ENCODE results near the gene TSPAN7.

Gene TSPAN7, protein sequence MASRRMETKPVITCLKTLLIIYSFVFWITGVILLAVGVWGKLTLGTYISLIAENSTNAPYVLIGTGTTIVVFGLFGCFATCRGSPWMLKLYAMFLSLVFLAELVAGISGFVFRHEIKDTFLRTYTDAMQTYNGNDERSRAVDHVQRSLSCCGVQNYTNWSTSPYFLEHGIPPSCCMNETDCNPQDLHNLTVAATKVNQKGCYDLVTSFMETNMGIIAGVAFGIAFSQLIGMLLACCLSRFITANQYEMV

DNA sequence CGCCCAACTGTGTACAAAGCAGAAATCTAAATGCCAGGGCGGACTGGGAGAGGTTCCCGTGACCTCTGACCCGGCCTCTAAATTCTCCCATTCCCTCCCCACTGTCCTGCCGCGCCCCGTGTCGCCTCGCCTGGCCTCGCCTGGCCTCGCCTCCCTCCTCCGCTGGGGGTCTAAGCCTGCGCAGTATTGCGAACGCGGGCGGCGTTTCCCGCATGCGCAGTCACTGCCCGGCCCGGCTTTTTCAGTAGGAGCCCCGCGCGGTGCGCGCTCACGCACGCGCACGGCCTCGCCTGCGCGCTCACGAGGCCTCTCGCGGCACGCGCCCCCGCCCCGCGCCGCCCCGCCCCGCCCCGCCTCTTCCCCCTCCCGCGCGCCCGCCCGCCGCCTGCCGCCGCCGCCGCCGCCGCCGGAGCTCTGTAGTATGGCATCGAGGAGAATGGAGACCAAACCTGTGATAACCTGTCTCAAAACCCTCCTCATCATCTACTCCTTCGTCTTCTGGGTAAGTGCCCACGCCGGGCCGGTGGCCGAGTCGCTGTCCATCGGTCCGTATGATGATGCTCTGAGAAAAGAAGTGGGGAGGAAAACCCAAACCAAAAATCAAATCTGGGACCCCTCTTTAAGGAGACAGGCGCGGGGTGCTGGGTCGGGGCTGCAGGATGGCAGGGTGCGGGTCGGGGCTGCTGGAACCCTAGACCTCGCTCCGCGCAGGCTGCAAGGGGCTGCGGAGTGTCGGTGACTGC lies at the start of gene TSPAN7:
TSS of gene TSPAN7 (plus strand) at position 417 of the 743 bp plus-strand sequence. CDS start at position 422, 5 bp downstream.
- DNase-seq (ENCODE audit: low read depth): peak; percentile 36
- TF ChIP-seq, protein P1, sequence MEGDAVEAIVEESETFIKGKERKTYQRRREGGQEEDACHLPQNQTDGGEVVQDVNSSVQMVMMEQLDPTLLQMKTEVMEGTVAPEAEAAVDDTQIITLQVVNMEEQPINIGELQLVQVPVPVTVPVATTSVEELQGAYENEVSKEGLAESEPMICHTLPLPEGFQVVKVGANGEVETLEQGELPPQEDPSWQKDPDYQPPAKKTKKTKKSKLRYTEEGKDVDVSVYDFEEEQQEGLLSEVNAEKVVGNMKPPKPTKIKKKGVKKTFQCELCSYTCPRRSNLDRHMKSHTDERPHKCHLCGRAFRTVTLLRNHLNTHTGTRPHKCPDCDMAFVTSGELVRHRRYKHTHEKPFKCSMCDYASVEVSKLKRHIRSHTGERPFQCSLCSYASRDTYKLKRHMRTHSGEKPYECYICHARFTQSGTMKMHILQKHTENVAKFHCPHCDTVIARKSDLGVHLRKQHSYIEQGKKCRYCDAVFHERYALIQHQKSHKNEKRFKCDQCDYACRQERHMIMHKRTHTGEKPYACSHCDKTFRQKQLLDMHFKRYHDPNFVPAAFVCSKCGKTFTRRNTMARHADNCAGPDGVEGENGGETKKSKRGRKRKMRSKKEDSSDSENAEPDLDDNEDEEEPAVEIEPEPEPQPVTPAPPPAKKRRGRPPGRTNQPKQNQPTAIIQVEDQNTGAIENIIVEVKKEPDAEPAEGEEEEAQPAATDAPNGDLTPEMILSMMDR (conservative IDR thresholded peaks at IDR 0.05; ENCODE audit: low read length): no peak
- H3K4me3 ChIP-seq (ENCODE audit: low read length): peak within 1 kb of the TSS; percentile 52

DNA sequence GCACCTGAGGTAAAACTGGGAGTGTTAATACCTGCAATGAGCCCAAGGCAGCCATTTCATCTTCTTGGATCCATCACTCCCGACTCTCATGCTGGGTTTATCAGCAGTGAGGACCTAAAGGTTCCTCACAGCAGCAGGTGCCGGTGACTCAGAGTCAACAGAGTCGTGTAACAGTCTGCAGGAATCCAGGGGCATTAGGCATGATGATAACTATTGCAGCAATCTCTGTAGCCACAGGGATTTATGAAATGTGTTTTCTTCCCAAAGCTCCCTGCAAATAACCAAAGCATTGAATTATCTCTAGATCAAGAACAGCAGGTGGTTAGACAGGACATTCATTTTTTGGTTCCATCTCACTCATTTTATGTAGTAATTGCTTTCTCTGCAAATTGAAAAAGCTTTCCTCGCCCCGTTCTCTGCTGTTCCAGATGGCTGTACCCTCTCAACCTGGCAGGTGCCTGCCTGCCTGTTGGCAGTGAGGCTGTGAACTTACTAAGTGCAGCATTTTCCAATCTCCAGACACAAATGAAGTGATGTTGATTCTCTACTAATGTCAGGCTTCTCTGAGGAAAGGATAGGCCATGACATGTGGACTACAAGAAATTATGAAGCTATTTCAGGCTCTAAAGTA lies 48.1 kb upstream of the TSPAN7 start:
- no peak overlapping the region for H3K4me3 ChIP-seq (ENCODE audit: low read length)
- no peak for DNase-seq (ENCODE audit: low read depth)
- TF ChIP-seq, protein P1 (conservative IDR thresholded peaks at IDR 0.05; ENCODE audit: low read length): no peak

DNA sequence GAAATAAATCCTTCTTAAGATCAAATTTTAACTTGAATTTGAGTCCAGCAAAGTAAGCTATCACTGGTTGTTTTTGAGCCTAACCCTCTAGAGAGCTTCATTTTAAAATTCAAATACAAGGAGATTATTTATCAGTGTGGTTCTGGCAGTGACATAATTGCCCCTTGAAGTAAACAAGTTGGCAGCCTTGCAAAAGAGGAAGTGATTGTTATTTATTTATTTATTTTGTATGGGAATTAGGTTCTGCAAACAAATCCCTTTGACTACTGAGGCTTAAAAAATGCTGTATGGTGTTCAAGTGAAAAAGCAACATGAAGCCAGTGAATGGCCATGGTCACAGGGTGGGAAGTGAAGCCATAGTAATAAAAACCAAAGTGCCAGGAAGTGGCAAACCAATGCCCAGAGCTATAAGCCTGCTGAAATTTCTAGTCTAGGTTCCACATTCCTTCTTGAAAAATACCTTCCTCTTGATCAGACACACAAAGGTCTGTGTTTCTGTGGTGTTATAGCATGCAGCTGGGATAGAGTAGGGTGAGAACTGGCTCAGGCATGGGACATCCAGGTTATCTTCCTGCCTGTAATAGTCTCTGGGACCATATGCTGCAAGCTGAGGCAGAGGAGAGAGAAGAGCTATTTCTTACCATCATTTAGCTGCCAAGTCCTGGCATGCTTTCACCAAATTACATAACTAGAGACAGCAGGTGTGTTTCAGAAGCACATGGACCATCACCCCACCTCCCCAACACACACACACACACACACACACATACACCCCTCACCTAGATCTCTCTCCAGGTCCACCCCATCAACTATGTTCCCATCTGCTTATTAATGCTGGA lies 47.1 kb upstream of the TSPAN7 start:
- DNase-seq (ENCODE audit: low read depth): no peak
- no peak overlapping the region for H3K4me3 ChIP-seq (ENCODE audit: low read length)
- TF ChIP-seq, protein P1 (conservative IDR thresholded peaks at IDR 0.05; ENCODE audit: low read length): no peak

DNA sequence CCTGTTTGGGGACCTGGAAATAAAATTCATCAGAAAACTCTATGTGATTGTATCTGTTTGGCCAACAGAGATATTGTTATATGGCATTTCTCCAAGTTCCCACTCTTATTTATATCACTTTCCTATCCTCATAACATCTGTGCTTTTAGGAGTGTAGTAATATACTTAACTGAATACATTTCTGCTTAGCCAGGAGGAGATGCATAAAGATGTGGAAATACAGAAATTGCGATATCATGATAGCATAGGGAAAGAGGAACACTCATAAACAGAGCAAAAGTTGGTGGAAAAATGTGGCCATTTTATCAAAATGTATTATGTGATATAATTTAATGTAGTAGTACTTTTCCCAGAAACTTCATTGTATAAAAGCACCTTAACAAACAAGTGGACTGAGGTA lies 46.1 kb upstream of the TSPAN7 start:
- no peak for DNase-seq (ENCODE audit: low read depth)
- TF ChIP-seq, protein P1 (conservative IDR thresholded peaks at IDR 0.05; ENCODE audit: low read length): no peak
- H3K4me3 ChIP-seq (ENCODE audit: low read length): no peak overlapping the region

DNA sequence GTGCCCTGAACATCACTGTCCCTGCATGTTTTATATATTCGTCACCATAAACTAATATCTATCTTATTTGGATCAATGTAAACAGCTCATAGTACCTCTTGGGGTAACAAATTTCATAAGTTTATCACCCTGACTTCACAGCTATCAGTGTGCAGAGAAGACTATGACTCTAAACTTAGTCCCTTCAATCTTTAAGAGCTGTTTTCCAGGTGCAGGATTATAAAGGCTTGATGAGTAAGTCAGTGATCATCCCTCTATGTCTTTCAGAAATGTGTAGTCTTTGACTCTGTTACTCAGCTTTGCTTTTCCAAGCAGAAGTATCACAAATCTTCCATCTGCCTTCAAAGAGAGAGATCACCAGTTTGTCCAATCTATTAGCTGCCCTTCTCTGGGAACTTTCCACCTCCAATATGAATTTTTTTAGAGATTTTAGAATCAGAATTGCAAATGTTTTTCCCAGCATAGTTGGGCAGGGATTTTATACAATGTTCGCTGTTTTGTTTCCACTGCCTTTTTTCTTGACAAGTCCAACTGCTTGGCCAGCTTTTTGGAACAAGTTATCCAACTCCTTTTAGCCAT lies 45.1 kb upstream of the TSPAN7 start:
- H3K4me3 ChIP-seq (ENCODE audit: low read length): no peak overlapping the region
- no peak for DNase-seq (ENCODE audit: low read depth)
- TF ChIP-seq, protein P1 (conservative IDR thresholded peaks at IDR 0.05; ENCODE audit: low read length): no peak

DNA sequence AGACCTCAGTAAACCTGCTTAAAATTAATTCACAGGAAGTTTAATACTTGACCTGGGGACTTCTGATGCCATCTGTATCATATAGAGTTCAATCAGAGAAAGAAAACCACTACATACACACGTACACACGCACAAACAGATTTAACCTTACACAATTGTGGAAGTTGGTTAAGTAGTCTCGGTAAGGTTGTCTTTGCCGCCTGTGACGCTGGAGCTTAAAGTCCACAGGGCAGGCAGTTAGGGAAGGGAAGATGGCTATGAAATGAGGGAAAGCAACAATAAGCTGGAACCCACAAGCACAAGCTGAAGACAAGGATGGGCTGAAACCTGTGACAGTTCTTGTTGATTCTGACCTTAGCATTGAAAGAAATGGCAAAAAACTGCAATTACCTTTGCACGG lies 41.7 kb upstream of the TSPAN7 start:
- no peak for DNase-seq (ENCODE audit: low read depth)
- TF ChIP-seq, protein P1 (conservative IDR thresholded peaks at IDR 0.05; ENCODE audit: low read length): no peak
- H3K4me3 ChIP-seq (ENCODE audit: low read length): no peak overlapping the region

Data from AG10803 (cell line).